GM19467 (cell line): Measurements from ENCODE around the gene ST3GAL3.

Experiments
- ATAC-seq: cut with Tn5 transposase; IDR thresholded peaks from one replicate; pipeline ENCODE4 v1.9.1; 2021; ENCODE audit warnings: mild to moderate bottlenecking, moderate library complexity; ENCODE audit not compliant: unreplicated experiment

Gene ST3GAL3

GRCh38 chr1:43957407-43958040, 250.2 kb downstream of the ST3GAL3 start:
- no peak for ATAC-seq

DNA sequence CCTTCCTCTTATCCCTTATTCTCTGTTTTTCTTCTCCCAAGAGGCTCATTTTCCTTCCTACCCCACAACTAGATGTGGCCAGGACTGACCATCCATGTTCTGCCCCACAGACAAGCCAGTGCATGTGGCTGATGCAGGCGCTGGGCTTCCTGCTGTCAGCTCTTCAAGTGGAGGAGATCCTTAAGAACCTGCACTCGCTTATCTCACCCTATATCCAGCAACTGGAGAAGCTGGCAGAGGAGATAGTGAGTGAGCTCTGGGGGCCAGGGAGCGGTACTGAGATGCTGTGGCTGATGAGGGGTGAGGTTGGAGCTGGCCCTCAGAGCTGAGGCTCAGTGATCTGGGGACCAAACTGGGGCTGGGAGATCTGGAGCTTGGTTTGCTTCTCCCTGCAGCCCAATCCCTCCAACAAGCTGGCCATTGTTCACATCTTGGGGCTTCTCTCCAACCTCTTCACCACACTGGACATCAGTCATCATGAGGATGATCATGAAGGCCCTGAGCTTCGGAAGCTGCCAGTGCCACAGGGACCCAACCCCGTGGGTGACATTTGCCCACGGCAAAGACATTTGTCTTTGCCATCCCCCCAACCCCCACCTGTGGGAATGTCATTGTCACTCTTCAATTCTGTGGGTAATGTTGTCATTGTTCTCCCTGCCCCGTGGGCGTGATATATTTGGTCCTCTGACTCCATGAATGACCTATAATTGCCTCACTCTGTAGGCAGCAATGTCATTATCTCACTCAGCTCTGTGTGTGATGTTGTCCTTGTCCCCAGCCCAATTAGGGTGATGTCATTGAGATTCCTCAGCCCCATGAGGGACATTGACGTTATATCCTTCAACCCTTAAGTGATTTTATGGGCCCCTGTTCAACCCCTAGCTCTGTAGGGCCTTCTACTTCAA, 251.3 kb downstream of the ST3GAL3 start:
- no peak for ATAC-seq

DNA sequence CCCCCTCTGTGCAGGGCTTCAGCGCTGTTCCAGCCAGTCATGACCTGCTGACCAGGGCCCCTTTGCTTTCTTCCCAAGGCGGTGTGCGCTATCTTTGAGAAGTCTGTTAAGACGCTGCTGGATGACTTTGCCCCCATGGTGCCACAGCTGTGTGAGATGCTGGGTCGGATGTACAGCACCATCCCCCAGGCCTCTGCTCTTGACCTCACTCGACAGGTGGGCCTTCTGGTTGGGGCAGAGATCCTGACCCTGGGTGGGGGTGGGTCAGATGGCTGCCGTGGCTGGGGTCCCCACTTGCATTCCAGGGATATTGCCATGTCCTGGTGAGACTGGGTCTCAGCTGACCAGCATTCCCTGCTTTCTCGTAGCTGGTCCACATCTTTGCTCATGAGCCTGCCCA, 253.5 kb downstream of the ST3GAL3 start:
- no peak for ATAC-seq

DNA sequence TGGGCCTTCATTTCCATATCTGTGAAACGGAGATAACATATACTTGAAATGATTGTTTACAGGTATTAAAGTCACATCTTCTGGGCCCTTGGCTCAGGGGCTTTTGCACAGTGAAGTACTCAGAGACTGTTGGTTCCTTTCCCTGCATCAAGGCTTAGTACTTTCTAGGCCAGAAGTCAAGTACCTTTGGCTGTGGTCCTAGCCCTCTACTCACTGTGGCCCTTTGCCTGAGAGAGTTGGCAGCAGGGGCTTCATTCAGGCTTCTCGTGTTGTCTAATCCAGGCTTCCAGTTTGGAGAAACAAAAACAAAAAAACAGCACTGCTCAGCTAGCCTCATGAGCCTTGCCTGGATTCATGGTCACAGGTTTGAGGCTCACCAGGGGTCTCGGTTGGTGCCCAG, 254.4 kb downstream of the ST3GAL3 start:
- ATAC-seq = no peak

- no peak for ATAC-seq
These were observed 255.0 kb downstream of the ST3GAL3 start for GRCh38 chr1:43962324-43962723.

DNA sequence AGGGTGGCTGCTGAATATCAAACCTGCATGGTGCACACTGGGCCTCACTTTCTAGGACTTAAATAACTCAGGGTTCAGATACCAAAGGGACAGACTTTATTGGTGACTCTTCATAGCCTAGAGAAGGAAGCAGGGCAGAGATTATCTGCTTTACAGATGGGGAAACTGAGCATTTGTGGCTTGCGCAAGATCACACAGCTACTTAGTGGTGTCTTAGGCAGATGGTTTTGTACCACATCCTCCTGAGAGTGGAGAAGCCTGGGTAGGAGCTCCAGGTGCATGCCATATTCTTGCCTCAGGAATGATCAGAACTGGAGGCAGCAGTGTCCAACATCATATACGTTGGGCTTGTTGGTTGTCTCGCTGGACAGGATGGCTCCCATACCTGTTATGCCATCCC, 255.7 kb downstream of the ST3GAL3 start:
- no peak for ATAC-seq

DNA sequence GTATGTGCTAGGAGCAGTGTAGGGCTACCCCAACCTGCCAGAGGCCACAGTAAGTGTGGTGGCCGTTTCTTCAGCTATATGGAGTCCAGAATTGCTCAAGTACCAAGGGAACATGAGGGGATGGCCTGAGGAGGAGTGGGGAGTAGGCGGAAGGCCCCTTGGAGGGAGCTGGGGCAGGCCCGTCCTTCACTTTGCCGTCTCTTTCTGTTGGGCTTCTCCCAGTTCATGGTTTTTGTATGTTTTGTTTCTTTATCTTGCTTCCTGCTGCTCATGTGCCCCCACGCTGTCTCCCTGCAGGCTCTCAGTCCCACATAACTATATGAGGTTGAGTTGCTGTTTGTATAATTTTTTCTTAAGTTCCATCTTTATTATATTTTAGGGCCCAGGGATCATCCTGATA, 256.6 kb downstream of the ST3GAL3 start:
- ATAC-seq = no peak

GRCh38 chr1:43965316-43965715, 258.0 kb downstream of the ST3GAL3 start:
- ATAC-seq = no peak

- no peak for ATAC-seq
These were observed 261.1 kb downstream of the ST3GAL3 start for GRCh38 chr1:43968348-43968948.

- ATAC-seq = no peak
These were observed 262.0 kb downstream of the ST3GAL3 start for GRCh38 chr1:43969416-43969745.

DNA sequence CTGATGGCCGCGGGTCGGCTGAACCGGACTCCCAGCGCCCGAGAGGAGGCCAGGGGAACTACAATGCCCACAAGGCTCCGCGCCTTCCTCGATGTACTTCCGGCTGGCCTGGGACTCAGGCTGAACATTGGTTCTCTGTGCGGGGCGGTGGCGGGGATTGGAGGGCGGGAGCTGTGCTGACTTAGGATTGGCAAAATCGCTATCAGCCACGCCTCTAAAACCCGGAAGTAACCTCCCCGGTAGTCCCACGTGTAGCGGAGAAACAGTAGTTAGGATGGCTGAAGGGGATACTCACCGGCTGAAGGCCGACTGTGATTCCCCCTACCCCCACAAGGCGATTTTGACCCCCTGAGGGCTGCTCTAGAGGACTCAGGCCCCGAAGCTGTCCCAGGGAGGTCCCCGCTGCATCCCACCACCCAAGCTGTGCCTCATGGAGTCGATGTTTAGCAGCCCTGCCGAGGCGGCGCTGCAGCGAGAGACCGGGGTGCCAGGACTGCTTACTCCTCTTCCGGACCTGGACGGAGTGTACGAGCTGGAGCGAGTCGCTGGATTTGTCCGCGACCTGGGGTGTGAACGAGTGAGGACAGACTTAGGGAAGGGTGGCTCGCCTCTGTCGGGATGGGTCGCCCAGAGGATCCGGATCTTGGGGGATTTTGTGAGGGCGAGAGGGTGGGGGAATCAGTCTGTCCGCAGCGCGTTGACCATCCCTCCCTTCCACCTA, 262.6 kb downstream of the ST3GAL3 start, which contains the start of gene DPH2:
Gene DPH2 (plus strand): TSS at position 265 of the 721 bp plus-strand sequence. CDS start 166 bp downstream, at position 431.
- peak; percentile 75 for ATAC-seq

DNA sequence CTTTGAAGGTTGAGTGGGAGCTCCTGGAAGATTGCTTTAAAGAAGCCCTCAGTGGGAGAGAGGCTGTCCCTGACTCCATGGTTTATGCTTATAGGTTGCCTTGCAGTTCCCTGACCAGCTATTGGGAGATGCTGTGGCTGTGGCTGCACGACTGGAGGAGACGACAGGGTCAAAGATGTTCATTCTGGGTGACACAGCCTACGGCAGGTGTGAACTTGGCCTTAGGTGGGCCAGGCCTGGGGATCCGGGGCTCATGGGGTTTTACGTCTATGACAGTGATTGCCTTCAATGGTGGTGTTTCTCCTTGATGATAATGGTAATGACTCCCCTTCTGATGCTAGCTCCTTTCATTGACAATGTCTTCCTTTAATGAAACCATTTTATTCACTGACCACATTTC, 263.2 kb downstream of the ST3GAL3 start:
- ATAC-seq = no peak

DNA sequence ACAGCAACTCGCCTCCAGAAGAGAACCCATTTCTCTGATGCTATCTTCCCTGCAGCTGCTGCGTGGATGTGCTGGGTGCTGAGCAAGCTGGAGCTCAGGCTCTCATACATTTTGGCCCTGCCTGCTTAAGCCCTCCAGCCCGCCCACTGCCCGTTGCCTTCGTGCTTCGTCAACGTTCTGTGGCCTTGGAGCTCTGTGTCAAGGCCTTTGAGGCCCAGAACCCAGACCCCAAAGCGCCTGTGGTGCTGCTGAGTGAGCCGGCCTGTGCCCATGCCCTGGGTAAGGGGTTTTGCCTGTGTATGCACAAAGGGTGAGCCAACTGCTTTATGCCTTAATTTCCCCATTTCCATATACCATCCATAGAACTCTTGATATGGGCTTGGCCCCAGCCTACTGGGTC, 263.6 kb downstream of the ST3GAL3 start:
- ATAC-seq = no peak

- no peak for ATAC-seq
These were observed 264.1 kb downstream of the ST3GAL3 start for GRCh38 chr1:43971336-43971980.

DNA sequence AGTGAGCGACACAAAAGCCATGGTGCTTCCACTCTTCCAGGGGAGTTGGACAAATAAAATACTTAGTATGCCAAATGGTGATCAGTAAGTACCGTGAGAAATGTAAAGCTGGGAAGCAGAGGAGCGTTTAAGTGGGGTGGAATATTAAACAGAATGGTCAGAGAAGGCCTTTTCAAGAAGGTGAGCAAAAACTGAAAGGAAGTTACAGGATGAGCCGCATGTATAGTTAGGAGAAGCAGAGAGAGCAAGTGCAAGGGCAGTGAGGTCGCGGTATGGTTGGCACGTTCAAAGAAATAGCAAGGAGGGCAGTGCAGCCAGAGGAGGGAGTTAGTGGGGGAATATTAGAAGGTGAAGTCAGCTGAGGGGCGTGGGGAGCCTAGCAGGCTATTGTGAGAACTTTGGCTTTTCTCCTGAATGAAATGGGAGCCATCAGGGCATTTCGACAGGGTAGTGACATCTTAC, 266.7 kb downstream of the ST3GAL3 start:
- no peak for ATAC-seq

DNA sequence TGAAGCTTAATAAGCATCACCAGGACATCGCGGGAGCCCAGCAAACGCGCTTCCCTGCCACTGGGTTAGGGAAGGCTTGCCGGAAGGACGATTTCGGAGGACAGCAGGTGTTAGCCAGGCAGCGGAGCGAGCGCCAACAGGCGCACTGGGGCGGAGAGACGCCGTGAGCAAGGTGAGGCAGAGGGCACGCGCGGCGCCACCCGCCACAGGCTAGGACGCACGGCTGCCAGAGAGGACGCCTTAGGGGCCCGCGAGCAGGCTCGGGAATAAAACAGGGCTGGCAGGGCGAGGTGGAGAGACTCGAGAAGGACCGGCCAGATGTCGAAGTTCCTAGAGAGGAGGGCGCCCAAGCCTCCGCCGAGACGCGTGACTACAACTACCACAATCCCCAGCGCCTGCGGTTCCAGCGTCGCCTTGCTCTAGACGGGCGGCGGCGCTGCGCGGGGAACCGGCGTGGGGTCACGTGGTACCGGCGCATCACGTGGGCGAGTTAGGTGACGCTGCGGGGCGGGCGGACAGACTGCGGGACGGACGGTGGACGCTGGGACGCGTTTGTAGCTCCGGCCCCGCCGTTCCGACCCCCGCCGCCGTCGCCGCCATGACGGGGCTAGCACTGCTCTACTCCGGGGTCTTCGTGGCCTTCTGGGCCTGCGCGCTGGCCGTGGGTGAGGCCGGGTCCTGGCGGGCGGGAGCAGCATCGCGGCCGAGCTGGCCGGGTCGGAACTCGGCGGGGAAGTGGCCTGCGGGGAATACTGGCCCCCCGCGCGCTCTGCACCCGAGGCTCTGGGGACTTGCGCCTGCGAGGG, 267.3 kb downstream of the ST3GAL3 start, which contains the start of gene ATP6V0B:
Gene ATP6V0B (plus strand): TSS at position 518 of the 806 bp plus-strand sequence. CDS start 81 bp downstream, at position 599.
- ATAC-seq = peak; percentile 53

DNA sequence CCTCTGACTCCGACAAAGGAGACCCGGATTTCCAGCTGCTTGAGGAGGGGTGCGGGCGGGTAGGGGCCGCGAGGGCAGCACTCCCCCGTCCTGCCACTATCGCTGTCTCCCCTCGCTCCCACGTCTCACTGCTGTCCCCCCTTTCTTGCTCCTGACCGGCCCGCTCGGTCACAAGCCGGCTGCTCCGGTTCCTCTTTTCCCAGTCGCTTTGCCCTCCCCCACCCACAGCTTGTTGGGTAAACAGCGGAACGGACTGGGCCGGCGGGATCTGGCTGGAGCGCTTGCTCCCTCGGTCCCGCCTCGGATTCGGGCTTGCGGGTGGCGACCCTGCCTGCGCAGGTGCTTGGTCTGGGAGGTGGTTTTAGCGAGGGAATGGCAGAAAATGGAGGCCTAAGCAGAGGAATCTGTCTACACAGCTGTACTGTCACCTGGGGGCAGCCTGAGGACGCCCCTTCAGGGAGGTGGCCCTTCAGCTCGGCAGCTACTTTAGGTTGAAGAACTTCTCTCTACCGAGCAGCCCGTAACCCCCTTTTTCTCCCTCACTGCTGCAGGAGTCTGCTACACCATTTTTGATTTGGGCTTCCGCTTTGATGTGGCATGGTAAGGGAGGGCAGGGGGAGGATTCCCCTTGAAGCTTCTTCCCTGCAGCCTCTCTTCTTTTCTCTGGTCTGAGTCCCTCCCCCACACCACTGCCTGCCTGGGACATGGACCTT, 268.1 kb downstream of the ST3GAL3 start:
- no peak for ATAC-seq

- ATAC-seq = no peak
These were observed 268.7 kb downstream of the ST3GAL3 start for GRCh38 chr1:43976045-43976444.

GRCh38 chr1:43976890-43977289, 269.6 kb downstream of the ST3GAL3 start:
- ATAC-seq = no peak
